ENCODE measurements around the gene CAP2. TPM values are rescaled to one million over a fixed set of nuclear protein-coding genes. Genes with fewer than 3 reads are reported as not detected.

The CAP2 gene
- total and polyA plus RNA-seq, 11 donors = 61.3 to 187 (median 126) TPM

GRCh38 chr6:17415321-17415720 is 21.9 kb downstream of the CAP2 start:
- Histone ChIP-seq H3K27ac (no peak overlapping the region), H3K36me3 (no peaks in the 10 kb centered on the region), H3K27me3 (no peaks in the 10 kb centered on the region), H3K4me3 (no peak overlapping the region), H3K4me1 (peaks cover 0 to 56% (median 13%) of the 10 kb centered on the region in 12 donors), H3K9me3 (peaks cover 0 to 7% (median 0%) of the 10 kb centered on the region in 12 donors)
- DNase-seq = no peak
- intact Hi-C loops (cut with DNase I) = loop anchor here in 1 of 10 donors (5.0 kb wide), 1 partner anchor 128 kb away; no protein-coding TSS in a partner anchor
- 90 to 98% (median 92%) methylated on average over 2 of the region's 2 CpGs for WGBS, 4 donors
- no peak for ATAC-seq
- no peak for TF ChIP-seq CTCF (IDR thresholded peaks at IDR 0.05)
- no peak for TF ChIP-seq POLR2A (IDR thresholded peaks at IDR 0.05)

- Histone ChIP-seq H3K4me3 (no peak overlapping the region), H3K36me3 (no peaks in the 10 kb centered on the region), H3K27me3 (no peaks in the 10 kb centered on the region), H3K9me3 (no peaks in the 10 kb centered on the region), H3K27ac (peak overlapping the region in 2 of 12 donors; percentile 67 to 78), H3K4me1 (peaks cover 0 to 54% (median 13%) of the 10 kb centered on the region in 12 donors)
- DNase-seq (no peak), ATAC-seq (no peak)
- TF ChIP-seq POLR2A (IDR thresholded peaks at IDR 0.05) (no peak), CTCF (IDR thresholded peaks at IDR 0.05) (no peak)
- intact Hi-C loops (cut with DNase I) = loop anchor here in 1 of 10 donors (5.0 kb wide), 1 partner anchor 130 kb away; no protein-coding TSS in a partner anchor
Measured at GRCh38 chr6:17416806-17417205, 23.4 kb downstream of the CAP2 start.

- peaks cover 0 to 6% (median 0%) of the 10 kb centered on the region in 9 donors for H3K36me3 ChIP-seq
- intact Hi-C loops (cut with DNase I) = loop anchor here in 1 of 10 donors (5.0 kb wide), 1 partner anchor 131 kb away; no protein-coding TSS in a partner anchor
- no peaks in the 10 kb centered on the region for H3K27me3 ChIP-seq
- H3K27ac ChIP-seq = peak overlapping the region; percentile 49 to 88 (median 74)
- WGBS, 4 donors = 22 to 43% (median 33%) methylated on average over 4 of the region's 4 CpGs
- peak overlapping the region in 3 of 12 donors; percentile 21 to 25 (median 22) for H3K4me3 ChIP-seq
- TF ChIP-seq CTCF (IDR thresholded peaks at IDR 0.05) (no peak), POLR2A (IDR thresholded peaks at IDR 0.05) (no peak)
- peak in 2 of 4 donors; percentile 23 to 31 for ATAC-seq
- peaks cover 0 to 46% (median 14%) of the 10 kb centered on the region in 12 donors for H3K4me1 ChIP-seq
- DNase-seq = no peak
- no peaks in the 10 kb centered on the region for H3K9me3 ChIP-seq
Measured at GRCh38 chr6:17417817-17418216, 24.4 kb downstream of the CAP2 start.

GRCh38 chr6:17418281-17419188 is 25.1 kb downstream of the CAP2 start:
- ATAC-seq (peak; percentile 75 to 89 (median 84)), DNase-seq (no peak)
- WGBS, 4 donors = 18 to 30% (median 23%) methylated on average over 12 of the region's 12 CpGs
- H3K27me3 ChIP-seq = no peaks in the 10 kb centered on the region
- intact Hi-C loops (cut with DNase I) = loop anchor here in 1 of 10 donors (5.0 kb wide), 1 partner anchor 131 kb away; no protein-coding TSS in a partner anchor
- peak overlapping the region in 4 of 12 donors; percentile 3 to 25 (median 22) for H3K4me3 ChIP-seq
- TF ChIP-seq POLR2A (IDR thresholded peaks at IDR 0.05) = no peak
- no peak for TF ChIP-seq CTCF (IDR thresholded peaks at IDR 0.05)
- peaks cover 0 to 44% (median 14%) of the 10 kb centered on the region in 12 donors for H3K4me1 ChIP-seq
- H3K27ac ChIP-seq = peak overlapping the region; percentile 23 to 88 (median 74)
- H3K36me3 ChIP-seq = peaks cover 0 to 10% (median 0%) of the 10 kb centered on the region in 9 donors
- no peaks in the 10 kb centered on the region for H3K9me3 ChIP-seq
